K562 (cell line): ENCODE data around the gene SMIM29. TPM values are rescaled to one million over a fixed set of nuclear protein-coding genes. Genes with fewer than 3 reads are reported as not detected.

Source experiments
- ATAC-seq: fragments of 200-7000 bp; cut with Tn5 transposase; 3 replicates; pipeline ENCODE4 v1.9.1; 2020; ENCODE audit warnings: moderate library complexity
- BruUV-seq: library from RNA; stranded (reverse); fragments of 400-500 nt; replicated peaks from 2 replicates; lab custom pipeline; 2021; lab: Mats Ljungman, UMichigan
- CTCF ChIA-PET: fragments of 300-600 bp; formaldehyde crosslinking; extraction: SDS; loops from one replicate; lab custom pipeline; 2021; ENCODE audit warnings: low intra/inter-chr PET ratio; lab: Yijun Ruan, JAX
- POLR2A ChIA-PET: fragments of 300-600, 350-650 bp; sonication (Branson Sonifier 250); formaldehyde crosslinking; extraction: SDS; loops from one replicate; lab custom pipeline; 2021; ENCODE audit warnings: antibody characterized with exemption, inconsistent platforms; lab: Yijun Ruan, JAX
- DNase-seq, 4 experiments: peaks; one replicate each; pipeline versions ENCODE4 v3.0.0 to v3.0.0-alpha.2; 2011 to 2018; ENCODE audit warnings: low spot score in 3 of 4, mixed read lengths in 3 of 4; ENCODE audit errors: extremely low read depth in 1 of 4
- FAIRE-seq: peaks from 2 replicates; lab custom pipeline; 2011; peaks lifted over from hg19 to GRCh38; lab: Jason Lieb, UNC
- H2AFZ ChIP-seq: 2 replicates; pipeline ENCODE4 v1.6.0; 2011; ENCODE audit warnings: low read depth, low read length, control low read depth, inconsistent platforms
- H3K27ac ChIP-seq: fragments of 200-600 bp; 3 replicates; pipeline ENCODE4 v1.8.0; 2011; ENCODE audit warnings: low read depth, mild to moderate bottlenecking, control low read depth, inconsistent platforms, low read length, moderate library complexity, mixed read lengths; ENCODE audit errors: extremely low read depth
- H3K27me3 ChIP-seq, 2 experiments: fragments of 300-600 bp in 1 of 2; 2 replicates in 1 of 2; 3 replicates in 1 of 2; pipeline versions ENCODE4 v1.6.0 to v1.8.0; 2011; ENCODE audit warnings: inconsistent platforms in 2 of 2, low read length in 2 of 2, mild to moderate bottlenecking in 1 of 2, mixed read lengths in 1 of 2, moderate library complexity in 1 of 2; ENCODE audit not compliant: control insufficient read depth in 2 of 2, insufficient read depth in 2 of 2
- H3K36me3 ChIP-seq: fragments of 300-600 bp; 3 replicates; pipeline ENCODE4 v1.8.0; 2011; ENCODE audit warnings: mild to moderate bottlenecking, low read length, inconsistent platforms; ENCODE audit not compliant: control insufficient read depth, insufficient read depth
- H3K4me1 ChIP-seq, 2 experiments: fragments of 200-600 bp in 1 of 2; replicated peaks in 1 of 2; 2 replicates in 1 of 2; 3 replicates in 1 of 2; pipeline versions ENCODE4 v1.5.1 to v1.8.0; 2011; ENCODE audit warnings: inconsistent platforms in 2 of 2, low read length in 2 of 2, mild to moderate bottlenecking in 1 of 2, mixed read lengths in 1 of 2, moderate library complexity in 1 of 2; ENCODE audit not compliant: control insufficient read depth in 2 of 2, insufficient read depth in 2 of 2
- H3K4me2 ChIP-seq: 2 replicates; pipeline ENCODE4 v1.6.1; 2011; ENCODE audit warnings: low read length, control low read depth, inconsistent platforms, mixed read lengths; ENCODE audit not compliant: insufficient read depth
- H3K4me3 ChIP-seq: fragments of 200-600 bp; sonication (generic), shearing (Covaris generic); 2 replicates; pipeline ENCODE4 v1.5.1; 2016; ENCODE audit warnings: control low read depth, inconsistent platforms
- H3K79me2 ChIP-seq: fragments of 200-600 bp; 3 replicates; pipeline ENCODE4 v1.8.0; 2011; ENCODE audit warnings: low read length, inconsistent platforms; ENCODE audit not compliant: control insufficient read depth, insufficient read depth
- H3K9ac ChIP-seq, 2 experiments: 2 replicates each; pipeline versions ENCODE4 v1.6.0 to v1.6.1; 2011; ENCODE audit warnings: low read depth in 2 of 2, low read length in 2 of 2, control low read depth in 1 of 2, inconsistent platforms in 1 of 2, mild to moderate bottlenecking in 1 of 2, mixed read lengths in 1 of 2; ENCODE audit not compliant: insufficient read depth in 1 of 2
- H3K9me1 ChIP-seq: one replicate; pipeline ENCODE4 v1.6.0; 2011; ENCODE audit warnings: inconsistent platforms, mild to moderate bottlenecking, low read length, moderate library complexity; ENCODE audit not compliant: control insufficient read depth, insufficient read depth
- H3K9me3 ChIP-seq: replicated peaks from 2 replicates; pipeline ENCODE4 v1.5.1; 2011; ENCODE audit warnings: low read depth, low read length, inconsistent platforms; ENCODE audit not compliant: control insufficient read depth, insufficient read depth
- H4K20me1 ChIP-seq: replicated peaks from 2 replicates; pipeline ENCODE4 v1.6.1; 2011; ENCODE audit warnings: low read length, inconsistent platforms, mixed read lengths; ENCODE audit not compliant: control insufficient read depth, insufficient read depth
- CTCF ChIP-seq, 3 experiments: IDR thresholded peaks in 2 of 3; conservative IDR thresholded peaks in 1 of 3; 2 replicates each; pipeline ENCODE4 v1.5.1; 2011 to 2012; ENCODE audit warnings: low read length in 3 of 3, mild to moderate bottlenecking in 3 of 3, control low read depth in 2 of 3, improper control_type of control experiment in 1 of 3, inconsistent platforms in 1 of 3, low read depth in 1 of 3, mixed read lengths in 1 of 3, moderate library complexity in 1 of 3; ENCODE audit not compliant: insufficient read depth in 2 of 3
- NR1H2 ChIP-seq: sonication (generic); formaldehyde crosslinking; IDR thresholded peaks from 2 replicates; pipeline ENCODE4 v1.4.0; 2020; ENCODE audit warnings: mild to moderate bottlenecking, missing genetic modification reagents
- RAD21 ChIP-seq, 2 experiments: fragments of 250-450 bp in 1 of 2; fragments of 450-650 bp in 1 of 2; sonication (Bioruptor Pico) in 1 of 2; formaldehyde crosslinking in 1 of 2; IDR thresholded peaks in 1 of 2; conservative IDR thresholded peaks in 1 of 2; 2 replicates each; pipeline versions ENCODE4 v1.4.0 to v1.8.0; 2020 to 2022; ENCODE audit warnings: mild to moderate bottlenecking in 2 of 2, moderate library complexity in 1 of 2
- TEAD1 ChIP-seq, 2 experiments: fragments of 450-650 bp in 1 of 2; sonication (generic) in 1 of 2; formaldehyde crosslinking; IDR thresholded peaks; 2 replicates each; pipeline versions ENCODE4 v1.4.0 to v1.8.0; 2020 to 2022; ENCODE audit warnings: mild to moderate bottlenecking in 2 of 2, missing genetic modification reagents in 1 of 2
- WGBS: fragments of 100-300 bp; shearing (Covaris generic); methylation state at CpG from one replicate; pipeline ENCODE4 v1.1.6; 2016; ENCODE audit warnings: low coverage, mixed read lengths; ENCODE audit not compliant: insufficient coverage; ENCODE audit errors: missing lambda C conversion rate; 5-methylcytosine and 5-hydroxymethylcytosine counted together
- in situ Hi-C: fragments of 300-500 bp; cut with MboI; formaldehyde crosslinking; loops from 4 replicates; pipeline ENCODE4 v1.15.0; 2018; ENCODE audit warnings: inconsistent platforms, mixed read lengths
- intact Hi-C: fragments of 100-400 bp; cut with micrococcal nuclease; formaldehyde crosslinking; loops from 2 replicates; pipeline ENCODE4 v1.14.2; 2022
- polyA plus RNA-seq, 8 experiments: library from polyadenylated mRNA; depleted of rRNA in 4 of 8; stranded (reverse) in 5 of 8; unstranded in 3 of 8; fragments of >200 nt; fragmentation: Nextera tagmentation in 2 of 8; fragmentation: Illumina TruSeq in 1 of 8; extraction: Ambion mirVana in 2 of 8; extraction: Trizol in 1 of 8; gene quantifications; 2 replicates each; pipeline versions ENCODE4 v1.2.1 to v1.2.3, GENCODE V29; 2011 to 2014; ENCODE audit warnings: inconsistent platforms in 1 of 8, missing spikeins in 1 of 8
- total RNA-seq, 7 experiments: library from RNA; depleted of rRNA in 6 of 7; stranded (reverse); fragments of >200 nt in 6 of 7; fragmentation: Illumina TruSeq in 2 of 7; extraction: Trizol in 2 of 7; gene quantifications; 2 replicates each; pipeline versions ENCODE4 v1.2.1 to v1.2.3, GENCODE V29; 2011 to 2021; ENCODE audit warnings: low replicate concordance in 1 of 7

Gene SMIM29
- total and polyA plus RNA-seq, 9 of the 15 experiments (the other 6 are each of a cell fraction or from before 2014, with no cell fraction given) = 6.5 to 36.7 (median 20.9) TPM

- no peak overlapping the region for H3K4me2 ChIP-seq
- TF ChIP-seq RAD21 (CRISPR knock-in tag; conservative IDR thresholded peaks at IDR 0.05 in 1 of 2, IDR thresholded peaks at IDR 0.05 in 1 of 2) (no peak), TEAD1 (CRISPR knock-in tag; IDR thresholded peaks at IDR 0.05) (no peak), NR1H2 (CRISPR knock-in tag) (no peak), CTCF (IDR thresholded peaks at IDR 0.05 in 2 of 3, conservative IDR thresholded peaks at IDR 0.05 in 1 of 3; ENCODE audit: insufficient read depth in 2 of 3, low read depth in 1 of 3, low read length in 3 of 3) (no peak)
- TF ChIP-seq, all 486 proteins: peak for 0
- Histone ChIP-seq H3K79me2 (peaks cover 10% of the 10 kb centered on the region), H3K9me1 (no peaks in the 10 kb centered on the region), H3K36me3 (peaks cover 74% of the 10 kb centered on the region), H3K4me1 (peaks cover 26 to 86% of the 10 kb centered on the region in 2 experiments), H2AFZ (no peak overlapping the region), H3K4me3 (no peak overlapping the region), H3K9ac (no peak overlapping the region), H3K27me3 (no peaks in the 10 kb centered on the region), H3K27ac (no peak overlapping the region), H4K20me1 (no peaks in the 10 kb centered on the region), H3K9me3 (no peaks in the 10 kb centered on the region)
- intact Hi-C loops (no loop called here), in situ Hi-C loops (no loop called here)
- 96% methylated on average over 4 of the region's 4 CpGs for WGBS
- ChIA-PET POLR2A (interaction anchor here (0.6 to 1.4 kb wide), 5 partner anchors 9 to 135 kb away, joined by 3 to 5 read pairs (median 4); no protein-coding TSS in a partner anchor), CTCF (no interaction called here)
- DNase-seq = no peak
- ATAC-seq = no peak
- no TSS peak for BruUV-seq
- no peak for FAIRE-seq
These were observed 31.4 kb upstream of the SMIM29 start for GRCh38 chr6:34280216-34280615.
